ENCODE results near the gene SSTR3.
"Not testable (repeated sequence)": the region's sequence is repeated elsewhere in the genome, so short reads cannot be mapped to it uniquely, and the experiment has no call there.

Gene SSTR3

DNA sequence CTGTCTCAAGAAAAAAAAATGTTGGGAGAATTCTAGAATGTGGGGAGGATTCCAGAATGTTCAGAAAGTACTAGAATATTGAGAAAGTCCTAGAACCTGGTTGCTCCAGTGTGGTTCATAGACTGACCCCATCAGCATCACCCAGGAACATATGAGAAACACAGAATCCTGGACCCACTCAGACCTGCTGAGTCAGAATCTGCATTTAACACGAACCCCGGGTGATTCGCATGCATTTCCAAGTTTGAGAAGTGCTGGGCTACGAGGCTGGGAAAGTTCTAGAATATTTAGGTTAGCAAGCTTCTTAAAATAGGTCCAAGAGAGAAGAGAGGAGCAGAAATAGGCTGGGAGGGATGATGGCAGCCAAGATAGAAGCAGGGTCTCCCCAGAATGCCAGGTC is 30.6 kb downstream of the SSTR3 start:
- DNase-seq (ENCODE audit: low spot score) = no peak

DNA sequence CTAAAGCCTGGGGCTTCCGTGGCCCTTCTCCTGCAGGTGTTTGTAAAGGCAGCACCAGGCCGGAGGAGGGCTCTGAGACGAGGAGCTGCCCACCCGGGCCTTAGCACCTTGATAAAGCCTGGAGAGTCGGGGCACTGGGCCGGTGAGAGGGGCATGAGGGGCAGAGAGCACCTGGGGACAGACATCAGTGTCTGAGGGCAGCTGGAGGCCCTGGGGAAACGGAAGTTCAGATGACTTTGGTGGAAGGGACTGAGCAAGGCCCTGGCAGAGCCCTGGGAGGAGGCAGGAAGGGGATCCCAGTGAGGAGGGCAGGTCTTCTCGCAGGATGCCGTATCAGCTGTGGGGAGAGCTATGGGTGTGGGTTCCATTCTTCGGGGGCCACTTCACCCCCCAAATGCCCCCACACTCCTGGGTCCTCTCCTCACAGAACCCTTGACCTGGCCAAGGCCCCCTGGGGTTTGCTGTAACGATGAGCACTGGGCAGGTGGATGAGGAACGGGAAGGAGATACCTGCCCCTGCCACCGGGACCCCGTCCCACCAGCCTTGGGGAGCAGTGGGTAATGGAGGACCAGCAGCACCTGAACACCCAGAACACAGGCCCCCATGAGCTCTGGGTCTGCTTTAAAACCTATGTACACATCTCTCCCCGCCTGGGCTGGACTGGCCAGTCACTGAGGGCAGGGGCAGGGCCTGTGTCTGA is 31.6 kb downstream of the SSTR3 start:
- DNase-seq (ENCODE audit: low spot score) = no peak

DNA sequence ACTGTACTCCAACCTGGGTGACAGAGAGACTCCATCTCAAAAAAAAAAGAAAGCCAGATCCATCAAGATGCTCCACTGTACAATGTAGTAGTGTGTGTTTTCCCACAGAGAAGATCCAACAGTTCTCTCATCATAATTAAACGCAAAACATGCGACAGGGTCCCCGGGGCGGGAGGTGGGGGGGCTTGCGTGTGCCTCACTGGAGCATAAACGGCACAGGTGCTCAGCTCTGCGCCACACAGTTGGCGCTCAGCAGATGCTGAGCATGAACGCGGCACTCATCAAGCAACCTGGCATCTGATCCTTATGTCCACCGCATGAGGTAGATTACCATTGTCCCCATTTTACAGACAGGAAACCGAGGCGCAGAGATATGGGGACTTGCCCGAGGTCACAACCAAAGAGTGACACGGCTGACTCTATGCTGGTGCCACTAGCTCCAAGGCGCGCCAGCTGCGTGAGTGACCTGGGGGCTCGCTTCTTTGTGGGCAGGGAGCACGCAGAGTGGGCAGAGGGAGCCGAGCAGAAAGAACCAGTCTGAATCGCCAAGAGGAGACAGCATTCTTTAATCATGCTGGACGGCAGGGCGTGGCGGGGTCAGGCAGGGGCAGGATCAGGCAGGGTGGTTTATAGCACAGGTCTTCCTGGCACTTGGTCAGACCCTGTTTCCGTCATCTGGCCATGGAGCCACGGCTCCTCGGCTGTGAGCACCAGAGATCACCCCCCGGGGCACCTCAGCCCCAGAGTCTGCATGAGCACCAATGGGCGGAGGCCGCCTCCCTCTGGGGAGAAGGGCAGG is 32.5 kb downstream of the SSTR3 start:
- DNase-seq (ENCODE audit: low spot score) = no peak

DNA sequence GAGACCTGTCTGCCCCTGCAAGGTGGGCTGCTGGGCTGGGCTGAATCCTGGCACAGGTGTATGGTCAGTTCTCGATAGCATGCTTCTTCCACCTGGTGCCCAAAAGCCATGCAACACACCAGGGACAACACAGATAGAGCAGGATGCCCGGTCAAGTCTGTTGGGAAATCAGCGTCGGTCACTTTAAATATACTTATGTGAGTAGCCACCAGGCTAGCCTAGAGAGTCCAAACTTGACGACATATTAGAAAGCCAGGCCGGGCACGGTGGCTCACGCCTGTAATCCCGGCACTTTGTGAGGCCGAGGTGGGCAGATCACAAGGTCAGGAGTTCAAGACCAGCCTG is 33.2 kb downstream of the SSTR3 start:
- DNase-seq (ENCODE audit: low spot score) = no peak

DNA sequence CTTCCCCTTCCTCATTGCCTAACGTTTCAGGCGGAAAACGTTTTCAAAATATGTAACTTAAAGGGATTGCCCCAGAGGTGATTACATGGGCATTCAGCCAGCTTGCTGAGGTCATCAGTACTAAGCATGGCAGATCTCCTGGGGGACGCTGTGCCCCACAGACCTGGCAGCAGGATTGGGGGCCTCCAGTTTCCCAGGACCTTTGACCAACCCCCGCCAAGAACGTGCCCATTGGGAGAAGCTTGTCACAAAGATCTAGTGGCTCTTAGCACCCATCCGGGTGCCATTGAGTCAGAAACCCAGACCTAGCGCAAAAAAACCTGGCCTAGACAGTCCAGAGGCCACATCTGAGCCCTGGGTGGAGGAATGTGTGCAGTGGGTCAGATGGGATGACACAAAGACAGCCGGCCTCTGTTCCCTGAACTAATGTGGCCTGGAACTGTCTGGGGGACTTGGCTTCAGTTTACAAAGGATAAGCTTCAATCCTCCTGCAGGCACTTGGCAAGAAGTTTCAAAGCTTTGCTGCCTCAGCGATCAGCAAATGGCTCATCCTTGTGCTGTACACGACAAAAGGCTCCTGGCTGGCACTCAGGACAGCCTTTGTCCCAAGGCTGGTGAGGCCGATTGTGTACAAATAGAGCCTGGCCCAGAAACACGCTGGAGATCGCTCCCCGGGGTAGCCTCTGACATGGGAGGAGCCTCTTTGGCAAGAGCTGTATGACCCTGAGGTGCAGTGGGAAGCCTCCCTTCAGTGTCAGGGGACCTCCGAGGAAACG is 33.7 kb downstream of the SSTR3 start:
- DNase-seq (ENCODE audit: low spot score) = no peak

DNA sequence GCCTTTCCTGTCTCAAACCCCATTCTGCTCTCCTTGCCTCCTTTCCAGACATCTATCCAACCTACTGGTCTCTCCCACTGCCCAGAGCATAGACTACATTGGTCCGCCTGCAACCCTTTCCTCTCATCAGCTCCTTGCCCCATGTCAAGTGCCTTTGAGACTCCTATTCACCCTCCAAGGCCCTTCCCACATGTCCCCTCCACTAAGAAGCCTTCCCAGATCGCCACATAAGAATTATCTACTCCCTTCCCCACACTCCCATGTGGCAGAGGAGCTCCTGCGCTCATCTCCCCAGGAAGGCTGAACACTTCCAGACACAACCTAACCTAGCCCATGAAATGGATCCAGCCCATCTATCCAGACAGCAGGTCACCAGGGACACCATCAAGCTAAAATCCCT is 34.5 kb downstream of the SSTR3 start:
- no peak for DNase-seq (ENCODE audit: low spot score)

DNA sequence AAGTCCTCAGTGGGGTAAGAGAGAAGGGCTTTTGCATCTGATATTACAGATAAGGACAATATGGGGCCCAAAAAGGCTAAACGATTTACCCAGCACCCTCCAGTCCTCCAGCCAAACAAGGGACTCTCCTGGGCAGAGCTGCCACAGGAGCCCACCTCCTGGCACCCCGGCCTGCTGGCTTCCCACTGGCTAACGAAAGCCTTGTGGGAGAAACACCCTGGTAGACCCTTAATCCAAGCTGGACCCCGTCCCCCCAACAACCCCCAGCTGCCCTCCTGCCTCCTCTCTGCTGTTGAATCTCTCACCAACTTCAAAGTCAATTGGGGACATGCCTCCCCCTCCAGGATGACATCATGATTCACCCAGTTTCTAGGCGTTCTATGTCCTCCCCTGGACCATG is 35.1 kb downstream of the SSTR3 start:
- DNase-seq (ENCODE audit: low spot score) = no peak

DNA sequence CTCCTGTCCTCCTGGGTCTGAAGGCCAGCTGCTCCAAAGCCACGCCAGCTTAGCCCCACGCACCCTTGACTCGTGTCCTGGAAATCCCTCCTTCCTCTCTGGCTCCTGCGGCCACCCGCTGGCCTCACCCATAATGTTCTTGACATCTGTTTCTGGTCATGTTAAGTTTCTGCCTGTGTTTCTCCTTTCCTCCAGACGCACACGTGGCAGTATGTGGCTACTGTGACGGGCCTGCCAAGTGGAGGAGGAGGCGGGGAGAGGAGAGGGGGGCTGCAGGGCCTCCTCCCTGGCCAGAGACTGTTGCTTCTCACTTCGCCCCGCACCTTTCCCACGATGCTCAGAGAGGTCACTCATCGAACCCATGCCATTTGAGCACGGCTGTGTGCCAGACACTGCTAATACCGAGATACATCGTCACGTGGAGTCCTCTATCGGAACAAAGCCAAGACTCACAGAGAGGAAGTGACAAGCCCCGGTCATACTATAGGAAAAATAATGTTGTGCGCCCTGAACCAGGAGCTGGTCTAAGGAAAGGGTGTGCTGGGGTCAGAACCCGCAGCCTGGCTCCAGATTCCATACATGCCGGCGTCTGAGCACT is 35.7 kb downstream of the SSTR3 start:
- DNase-seq (ENCODE audit: low spot score) = peak; percentile 90

DNA sequence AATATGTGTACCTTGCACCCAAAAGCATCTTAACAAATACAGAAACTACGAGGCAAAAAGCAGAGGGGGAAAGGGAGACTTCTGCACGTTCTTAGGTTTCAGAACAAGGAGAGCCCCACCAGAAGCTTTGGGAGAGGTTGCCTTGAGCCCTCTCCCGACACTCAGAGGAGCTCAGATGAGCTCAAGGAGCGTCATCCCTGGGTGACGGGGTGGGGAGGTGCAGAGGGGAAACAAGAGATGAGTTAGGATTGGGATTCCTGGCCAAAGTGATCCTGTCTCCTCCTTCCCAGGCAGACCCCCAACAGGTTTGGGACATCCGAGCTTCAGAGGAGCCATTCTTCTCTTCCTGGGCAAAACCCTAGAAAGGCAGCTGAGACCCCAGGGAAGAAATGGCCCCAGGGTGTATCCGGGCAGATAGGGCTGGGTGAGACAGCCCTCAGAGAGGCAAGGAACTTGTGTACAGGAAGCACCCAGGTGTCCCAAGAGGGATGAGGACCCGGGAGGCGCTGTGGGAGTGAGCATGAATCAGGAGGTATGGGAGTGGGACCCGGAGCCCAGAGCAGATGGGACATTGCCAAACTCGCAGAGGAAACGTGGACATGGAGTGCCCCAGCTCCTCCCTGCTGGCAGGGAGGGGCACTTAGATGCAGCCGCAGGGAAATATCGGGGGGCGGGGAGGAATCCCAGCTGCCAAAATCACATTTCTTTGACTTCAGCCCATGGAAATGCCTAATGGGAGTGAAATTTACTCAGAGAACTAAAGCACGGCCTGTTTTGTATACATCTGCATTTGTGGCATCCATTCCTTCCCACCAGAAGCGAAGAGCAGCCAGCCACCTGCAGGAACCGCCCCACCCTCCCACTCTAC is 36.6 kb downstream of the SSTR3 start:
- DNase-seq (ENCODE audit: low spot score) = no peak

DNA sequence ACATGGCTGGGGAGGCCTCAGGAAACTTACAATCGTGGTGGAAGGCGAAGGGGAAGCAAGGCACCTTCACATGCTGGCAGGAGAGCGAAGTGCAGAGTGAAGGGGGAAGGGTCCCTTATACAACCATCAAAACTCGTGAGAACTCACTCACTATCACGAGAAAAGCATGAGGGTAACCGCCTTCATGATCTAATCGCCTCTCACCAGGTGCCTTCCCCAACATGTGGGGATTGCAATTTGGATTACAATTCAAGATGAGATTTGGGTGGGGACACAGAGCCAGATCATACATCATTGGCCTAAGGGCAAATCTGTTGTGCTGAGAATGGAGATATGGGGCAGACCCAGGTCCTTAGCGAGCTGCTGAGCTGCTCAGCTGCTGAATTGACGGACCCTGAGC is 37.3 kb downstream of the SSTR3 start:
- DNase-seq (ENCODE audit: low spot score) = no peak

DNA sequence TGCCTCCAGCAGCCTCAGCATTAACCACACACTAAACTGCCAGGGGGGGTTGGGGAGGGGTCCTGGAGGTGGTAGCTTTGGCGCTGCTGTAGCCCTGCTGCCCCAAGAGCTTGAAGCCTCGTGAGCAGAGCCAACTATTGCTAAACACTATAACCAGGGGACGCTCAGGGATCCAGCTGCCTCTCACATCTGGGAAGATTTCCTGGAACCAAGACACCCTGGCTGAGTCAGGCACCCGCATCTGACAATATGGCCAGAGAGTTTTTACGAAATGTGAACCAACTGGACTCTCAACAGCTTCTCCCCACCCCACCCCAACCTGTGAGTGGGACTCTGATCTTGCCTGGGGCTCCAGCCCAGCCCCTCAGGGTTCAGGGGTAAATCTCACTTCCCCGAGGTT is 38.6 kb downstream of the SSTR3 start:
- DNase-seq (ENCODE audit: low spot score) = no peak

DNA sequence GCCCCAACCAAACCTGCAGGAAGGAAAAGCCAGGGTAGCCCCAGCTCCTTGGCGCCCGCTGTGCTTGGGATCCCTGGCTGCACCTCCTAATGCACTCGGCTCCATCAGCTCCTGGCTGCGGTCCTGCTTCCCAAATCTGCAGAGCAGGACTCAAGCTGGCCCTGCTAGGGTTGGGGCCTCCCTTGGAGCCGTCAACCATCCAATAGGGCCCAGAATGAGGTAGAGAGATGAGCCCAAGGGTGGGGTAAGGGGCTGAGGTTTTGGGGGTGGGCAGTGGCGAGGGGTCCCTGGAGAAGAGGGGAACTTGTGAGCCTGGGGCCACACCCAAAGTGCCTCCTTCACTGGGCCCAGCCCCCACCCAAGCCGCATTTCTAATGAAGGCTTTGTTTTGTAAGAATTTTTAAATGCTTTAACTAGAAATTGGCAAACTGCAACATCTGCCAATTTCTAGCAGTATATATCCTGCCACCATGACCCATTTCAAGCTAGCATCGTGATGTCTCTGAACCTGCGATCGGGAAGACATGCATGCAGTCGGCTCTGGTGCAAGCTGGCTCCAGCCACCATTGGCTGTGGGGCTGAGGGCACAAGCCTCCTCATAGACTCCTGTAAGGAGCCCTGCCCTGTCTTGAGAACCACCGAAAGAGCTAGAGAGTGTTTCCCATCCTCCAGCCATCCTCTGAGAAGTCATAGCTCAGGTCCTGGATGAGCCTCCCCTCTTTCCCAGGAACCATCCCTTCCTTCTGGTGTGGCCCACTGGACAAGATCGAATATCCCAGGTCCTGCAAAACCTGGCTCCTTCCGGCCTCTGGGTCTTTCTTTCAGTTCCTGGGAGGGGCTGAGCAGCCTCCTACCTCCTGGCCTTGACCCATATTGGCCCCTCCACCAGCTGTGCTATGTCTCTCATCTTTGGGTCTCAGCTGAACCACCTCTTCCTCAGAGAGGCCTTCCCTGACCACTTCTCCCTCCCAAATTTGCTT is 39.7 kb downstream of the SSTR3 start:
- no peak for DNase-seq (ENCODE audit: low spot score)

DNA sequence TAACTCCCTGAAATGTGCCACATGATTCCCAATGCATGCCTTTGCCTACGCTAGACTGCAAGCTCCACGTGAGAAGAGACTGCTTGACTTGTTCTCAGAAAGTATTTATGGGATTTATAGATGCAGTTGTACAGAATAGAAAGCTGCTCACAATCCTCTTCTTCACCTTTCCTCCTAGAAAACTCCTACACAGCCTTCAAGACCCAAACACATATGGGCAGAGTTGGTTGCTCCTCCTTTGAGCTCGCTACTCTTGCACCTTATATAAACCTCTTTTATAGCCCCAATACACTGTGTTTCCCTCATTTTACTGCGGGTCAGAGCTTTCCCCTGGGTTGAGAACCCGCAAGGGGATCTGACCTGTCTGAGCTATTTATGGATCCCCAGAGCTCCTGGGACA is 40.6 kb downstream of the SSTR3 start:
- DNase-seq (ENCODE audit: low spot score) = no peak

DNA sequence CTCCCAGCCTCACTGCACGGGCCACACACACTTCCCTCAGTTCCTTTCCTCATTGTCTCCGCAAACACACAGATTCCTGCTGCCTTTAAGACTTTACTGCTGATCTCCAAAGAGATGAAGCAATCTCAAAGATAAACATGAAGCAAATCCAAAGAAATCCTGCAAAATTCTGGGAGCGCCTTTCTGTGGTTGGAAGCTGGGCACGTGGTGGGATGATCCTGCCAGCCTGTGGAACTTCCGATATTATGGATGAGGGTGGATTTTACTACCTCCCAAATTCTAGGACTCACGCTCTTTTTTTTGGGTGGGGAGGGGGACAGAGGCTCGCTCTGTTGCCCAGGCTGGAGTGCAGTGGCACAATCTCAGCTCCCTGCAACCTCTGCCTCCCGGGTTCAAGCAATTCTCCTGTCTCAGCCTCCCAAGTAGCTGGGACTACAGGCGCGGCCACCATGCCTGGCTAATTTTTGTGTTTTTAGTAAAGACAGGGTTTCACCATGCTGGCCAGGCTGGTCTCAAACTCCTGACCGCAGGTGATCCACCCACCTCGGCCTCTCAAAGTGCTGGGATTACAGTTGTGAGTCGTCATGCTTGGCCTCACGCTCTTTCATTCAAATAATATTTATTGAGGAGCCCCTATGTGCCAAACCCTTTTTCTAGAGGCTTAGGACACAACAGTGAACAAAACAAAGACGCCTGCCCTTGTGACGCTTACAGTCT is 41.4 kb downstream of the SSTR3 start:
- DNase-seq (ENCODE audit: low spot score) = not testable (repeated sequence)

DNA sequence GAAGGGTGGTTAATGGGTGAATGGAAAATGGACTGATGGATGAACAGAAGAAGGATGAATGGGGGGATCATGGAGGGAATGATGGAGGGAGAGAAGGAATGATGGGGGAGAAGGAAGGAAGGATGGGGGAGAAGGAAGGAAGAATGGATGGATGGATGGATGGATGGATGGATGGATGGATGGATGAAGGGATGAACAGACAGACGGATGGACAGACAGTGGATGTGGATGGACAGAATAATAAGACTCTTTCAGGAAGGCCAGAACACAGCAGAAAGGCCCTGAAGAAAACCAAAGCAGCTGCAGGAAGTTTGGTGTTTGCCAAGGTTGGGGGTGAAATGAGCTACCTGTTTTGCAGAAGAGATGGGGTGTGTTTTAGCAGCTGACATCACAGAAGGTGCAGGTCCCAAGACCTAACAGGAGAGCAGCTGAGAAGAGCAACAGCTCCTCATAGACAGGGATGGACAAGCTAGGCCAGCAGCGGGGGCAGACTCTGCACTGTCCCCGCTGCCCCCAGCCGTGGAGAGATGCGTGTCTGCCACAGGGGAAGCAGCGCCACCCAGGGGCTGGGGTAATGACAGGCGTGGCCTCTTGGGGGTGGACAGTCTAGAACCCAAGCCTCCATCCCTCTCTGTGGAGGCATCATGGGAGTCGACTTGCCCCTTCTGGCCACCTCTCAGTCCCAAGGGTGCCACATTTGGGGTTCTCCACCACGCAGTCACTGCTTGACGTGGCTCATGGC is 42.2 kb downstream of the SSTR3 start:
- DNase-seq (ENCODE audit: low spot score) = no peak

DNA sequence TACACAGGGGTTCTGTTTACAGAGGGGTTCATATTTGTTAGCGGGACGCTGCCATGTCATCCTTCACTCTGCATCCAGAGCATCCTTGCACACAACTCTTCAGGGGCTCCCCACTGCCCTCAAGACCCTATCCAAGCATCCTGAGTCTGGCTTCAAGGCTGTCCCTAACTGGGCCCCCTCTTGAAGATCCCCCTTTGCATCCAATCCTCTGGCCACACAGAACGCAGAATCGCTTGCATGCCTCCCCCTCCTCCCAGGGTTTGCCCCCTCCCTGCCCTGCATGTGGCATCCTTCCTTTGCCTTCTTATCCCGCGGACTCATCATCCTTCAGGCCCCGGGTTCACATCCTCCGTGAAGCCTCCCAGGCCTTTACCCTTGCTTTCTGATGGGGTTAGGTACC is 42.9 kb downstream of the SSTR3 start:
- no peak for DNase-seq (ENCODE audit: low spot score)

DNA sequence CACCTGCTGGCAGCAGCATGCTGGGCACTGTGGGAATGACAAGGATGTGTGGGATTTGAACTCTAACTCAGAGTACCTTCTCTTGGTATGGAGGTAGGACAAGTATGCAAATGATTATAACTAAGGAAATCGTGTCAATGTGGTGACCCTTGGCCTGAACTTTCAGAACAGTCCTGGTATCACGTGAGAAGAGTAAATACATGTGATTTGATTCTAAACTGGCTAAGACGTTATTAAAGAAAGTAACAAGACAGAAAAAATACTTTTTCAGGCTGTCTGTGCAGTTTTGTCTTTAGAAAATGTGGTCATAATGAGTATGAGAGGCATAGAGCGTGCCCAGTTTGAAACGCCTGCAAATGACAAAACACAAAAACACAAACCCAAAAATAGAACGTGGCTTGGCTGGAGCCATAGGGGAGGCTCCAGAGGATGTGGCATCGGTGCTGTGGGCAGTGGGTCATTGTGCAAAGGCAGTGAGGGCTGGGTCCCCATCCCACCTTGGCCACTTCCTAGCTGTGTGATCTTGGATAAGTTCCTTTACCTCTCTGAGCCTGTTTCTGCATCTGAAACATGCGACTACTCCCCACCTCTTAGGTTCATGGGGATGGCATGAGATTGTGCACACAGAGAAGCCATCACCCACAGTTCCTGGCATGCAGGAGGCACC is 44.2 kb downstream of the SSTR3 start:
- no peak for DNase-seq (ENCODE audit: low spot score)

DNA sequence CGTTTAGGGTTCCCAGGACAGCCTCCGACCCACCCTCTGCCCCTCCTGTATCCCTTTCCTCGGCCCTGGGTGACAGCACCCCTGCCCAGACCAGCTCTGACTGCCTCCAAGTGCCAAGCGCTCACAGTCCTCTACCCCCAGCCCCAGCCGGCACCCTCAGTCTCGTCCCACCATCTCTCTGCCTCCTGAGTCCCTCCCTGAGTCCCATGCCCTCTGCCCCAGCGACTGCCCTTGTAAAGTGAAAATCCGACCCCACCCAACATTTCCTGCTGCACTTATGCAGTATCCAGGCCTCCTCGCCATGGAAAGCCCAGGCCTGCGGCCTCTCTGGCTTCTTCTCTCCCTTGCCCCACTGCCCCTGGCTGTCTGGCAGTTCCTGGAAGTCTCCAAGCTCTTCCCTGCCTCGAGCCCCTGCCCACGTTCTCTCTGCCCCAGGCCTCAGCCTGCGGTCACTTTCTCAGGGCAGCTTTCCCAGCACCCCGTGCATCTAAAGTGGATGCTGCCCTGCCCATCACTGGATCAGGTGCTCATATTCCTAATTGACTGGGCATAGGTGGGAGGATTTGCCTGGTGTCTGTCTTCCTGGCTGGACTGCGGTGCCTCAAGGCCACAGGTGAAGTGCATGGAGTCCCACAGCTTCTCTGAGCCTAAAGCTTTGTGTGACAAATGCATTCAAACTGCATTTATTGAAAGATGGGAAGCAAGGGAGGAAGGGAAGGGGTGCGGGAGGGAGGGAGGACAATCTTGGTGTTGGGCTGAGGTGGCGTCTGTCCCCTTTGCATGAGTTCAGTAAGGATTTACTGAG is 44.9 kb downstream of the SSTR3 start:
- DNase-seq (ENCODE audit: low spot score) = no peak

Data from hepatic stellate cell (primary cell).